HK-2 (cell line): ENCODE data around the gene RTCB.

Experiments
- DNase-seq: peaks from one replicate; pipeline ENCODE4 v3.0.0-alpha.2; 2018; ENCODE audit not compliant: unreplicated experiment

Gene RTCB

DNA sequence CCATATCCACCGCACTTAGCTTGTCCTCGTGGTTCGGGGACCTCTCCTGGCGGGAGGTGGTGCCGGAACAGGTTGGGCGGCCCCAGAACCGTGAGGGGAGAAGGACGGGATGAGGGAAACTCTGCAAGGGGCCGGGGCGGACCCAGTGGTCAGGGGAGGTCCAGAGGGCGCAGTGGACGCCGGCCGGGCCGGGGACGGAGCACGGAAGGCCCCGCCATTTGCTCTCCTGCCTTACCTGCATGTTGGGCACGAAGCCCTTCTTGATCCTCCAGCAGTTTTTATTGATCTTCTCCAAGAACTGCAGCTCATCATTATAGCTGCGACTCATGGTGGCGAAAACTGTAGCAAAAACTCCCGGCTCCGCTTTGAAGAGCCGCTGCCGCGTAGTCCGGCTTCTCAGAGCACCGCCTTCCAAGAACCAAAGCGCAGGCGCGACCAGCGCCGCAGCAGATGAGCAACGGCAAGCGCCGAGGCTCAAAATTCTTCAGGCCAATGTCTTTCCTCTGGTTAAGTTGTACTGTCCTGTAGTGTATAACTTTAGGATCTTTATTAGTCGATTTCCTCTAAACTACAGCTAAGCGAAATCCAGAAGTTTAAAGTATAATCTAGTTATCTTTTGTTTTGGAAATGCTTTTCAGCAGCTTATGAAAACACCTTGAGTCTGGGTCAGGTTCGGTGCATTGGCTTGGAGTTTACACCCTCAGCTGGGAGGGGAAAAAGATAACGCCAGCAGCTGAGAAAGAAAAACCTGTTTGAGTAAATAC lies at the start of gene RTCB:
Gene RTCB (minus strand): TSS at position 419 of the 764 bp plus-strand sequence. CDS start 91 bp downstream, at position 328.
- DNase-seq = peak; percentile 85

DNA sequence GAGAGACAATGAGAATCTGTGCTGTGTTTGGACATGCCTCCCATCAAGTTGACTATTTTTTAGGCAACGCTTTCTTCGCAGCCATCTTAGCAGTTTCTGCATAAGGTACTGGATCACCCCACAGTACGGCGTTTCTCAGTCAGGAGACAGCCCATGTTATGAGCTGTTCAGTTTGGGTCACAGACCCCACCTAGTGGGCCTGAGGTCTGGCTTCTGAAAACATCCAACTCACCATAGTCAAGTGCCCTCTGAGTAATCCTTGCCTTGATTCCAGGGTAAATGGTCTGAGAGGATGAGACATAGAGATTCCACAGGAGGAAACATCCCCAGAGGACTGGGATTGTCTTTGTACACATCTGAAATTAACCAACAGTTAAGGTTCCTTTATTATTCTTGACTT lies 45.0 kb upstream of the RTCB start:
- no peak for DNase-seq

DNA sequence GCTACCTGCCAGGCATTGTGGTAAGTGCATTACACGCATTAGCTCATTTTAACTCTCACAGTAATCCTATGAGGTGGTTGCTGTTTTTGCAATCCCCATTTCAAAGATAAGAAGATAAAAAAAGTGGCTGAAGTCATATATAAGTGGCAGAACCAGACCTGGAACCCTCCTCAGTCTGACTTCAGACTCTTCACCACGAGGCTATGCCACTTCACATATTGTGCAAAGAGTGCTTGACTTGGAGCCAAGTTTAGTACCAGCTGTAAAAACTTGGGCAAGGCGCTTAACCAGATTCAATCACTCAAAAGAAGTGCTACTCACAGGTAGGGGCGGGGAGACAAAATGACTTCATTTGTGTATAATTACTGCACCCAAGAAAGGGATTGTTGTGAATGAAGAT lies 36.9 kb upstream of the RTCB start:
- no peak for DNase-seq

DNA sequence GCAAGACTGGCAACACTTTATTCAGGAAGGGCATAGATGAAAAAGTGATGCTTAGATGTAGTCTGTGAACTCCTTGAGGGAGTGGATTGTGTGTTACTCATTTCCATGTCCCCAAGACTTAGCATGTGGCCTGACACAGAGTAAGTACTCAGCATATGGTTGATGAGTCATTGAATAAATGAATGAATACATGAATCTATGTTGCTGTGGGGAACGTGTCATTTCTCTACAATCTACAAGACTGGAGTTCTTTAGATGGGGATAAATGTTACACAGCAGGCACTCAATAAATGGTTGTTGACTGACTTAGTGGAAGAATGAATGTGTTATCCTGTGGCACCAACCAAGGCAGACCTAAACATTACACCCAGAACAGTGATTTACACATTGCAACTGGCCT lies 34.3 kb upstream of the RTCB start:
- no peak for DNase-seq

DNA sequence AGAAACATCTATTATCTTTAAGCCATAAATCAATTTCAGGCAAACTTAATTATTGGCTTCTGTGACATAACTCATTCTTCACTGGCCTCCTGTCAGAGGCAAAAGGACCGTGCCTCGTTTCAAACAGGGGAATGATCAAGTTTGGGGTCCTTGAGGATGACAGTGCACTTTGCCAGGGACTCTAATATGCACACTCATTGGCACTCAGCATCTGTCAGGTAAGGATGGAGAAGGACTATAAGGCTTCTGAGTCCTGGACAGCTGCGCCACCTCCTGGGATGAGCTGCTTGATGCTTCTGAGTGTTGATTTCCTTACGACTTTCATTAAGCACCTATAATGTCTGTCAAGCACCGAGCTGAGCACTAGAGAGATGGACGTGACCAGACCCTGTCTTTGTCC lies 32.0 kb upstream of the RTCB start:
- DNase-seq = peak; percentile 8

DNA sequence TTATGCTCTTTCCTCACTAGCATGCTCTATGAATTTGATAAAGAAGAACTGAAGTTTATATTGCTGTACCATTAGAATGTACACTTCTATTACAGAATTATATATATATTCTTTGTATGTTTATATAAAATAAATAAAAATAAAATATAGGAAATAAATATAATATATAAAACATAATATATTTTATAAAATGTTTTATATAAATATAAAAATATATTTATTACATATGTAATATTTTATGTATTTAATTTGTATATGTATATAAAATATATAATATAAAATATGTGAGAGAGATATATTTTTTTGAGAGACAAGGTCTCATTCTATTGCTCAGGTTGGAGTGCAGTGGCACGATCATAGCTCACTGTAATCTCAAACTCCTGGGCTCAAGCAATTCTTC lies 18.3 kb upstream of the RTCB start:
- DNase-seq = no peak

DNA sequence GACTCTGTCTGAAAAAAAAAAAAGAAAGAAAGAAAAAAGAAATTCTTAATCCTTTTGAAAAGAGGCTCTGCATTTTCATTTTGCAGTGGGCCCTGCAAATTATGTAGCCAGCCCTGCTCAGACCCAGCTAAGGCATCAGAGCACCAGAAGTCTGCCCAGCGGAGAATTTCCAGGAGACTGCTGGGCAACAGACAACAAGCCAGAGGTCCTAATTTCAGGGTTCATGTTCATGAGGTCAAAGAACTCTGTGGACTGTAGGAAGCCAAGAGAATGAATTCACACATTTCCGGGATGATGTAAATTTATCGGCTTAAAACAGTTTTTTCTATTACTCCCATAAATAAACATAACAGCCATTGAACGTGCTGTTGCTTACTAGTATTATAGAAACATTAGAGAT lies 14.8 kb upstream of the RTCB start:
- DNase-seq = no peak

DNA sequence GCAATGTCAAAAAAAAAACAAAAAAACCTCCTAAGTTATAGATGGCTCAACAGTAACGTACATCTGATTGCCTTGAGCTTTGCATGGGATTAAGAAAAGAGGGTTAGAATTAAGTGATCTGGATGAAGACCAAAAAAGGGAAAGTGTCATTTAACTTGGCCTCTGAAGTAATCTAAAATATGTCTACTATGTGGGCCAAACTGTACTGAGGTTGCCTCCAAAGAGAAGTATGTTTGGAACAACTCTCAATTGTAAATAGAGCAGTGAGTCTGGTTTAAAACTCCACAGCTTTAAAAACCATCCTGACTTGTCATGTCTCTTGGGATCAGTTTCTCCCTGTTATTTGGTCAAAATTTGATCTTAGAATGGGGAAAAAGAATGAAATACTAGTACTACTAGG lies 11.6 kb upstream of the RTCB start:
- no peak for DNase-seq

DNA sequence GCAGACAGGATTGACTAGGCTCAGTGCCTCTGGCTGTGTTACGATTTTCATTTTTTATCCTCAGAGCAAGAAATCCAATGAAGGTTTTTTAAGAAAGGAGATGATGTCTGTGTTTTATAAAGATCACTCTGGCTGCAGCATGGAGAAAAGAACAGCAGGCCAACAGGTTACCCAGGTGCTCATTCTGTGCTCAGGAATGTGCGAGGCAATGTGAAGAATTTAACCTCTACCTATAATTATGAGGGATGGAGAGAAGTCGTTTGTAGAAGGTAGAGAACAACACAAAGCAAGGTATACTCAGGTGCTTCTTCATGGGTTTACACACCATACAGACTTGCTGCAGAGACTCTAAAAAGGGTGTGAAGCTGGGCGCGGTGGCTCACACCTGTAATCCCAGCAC lies 10.0 kb upstream of the RTCB start:
- DNase-seq = no peak

DNA sequence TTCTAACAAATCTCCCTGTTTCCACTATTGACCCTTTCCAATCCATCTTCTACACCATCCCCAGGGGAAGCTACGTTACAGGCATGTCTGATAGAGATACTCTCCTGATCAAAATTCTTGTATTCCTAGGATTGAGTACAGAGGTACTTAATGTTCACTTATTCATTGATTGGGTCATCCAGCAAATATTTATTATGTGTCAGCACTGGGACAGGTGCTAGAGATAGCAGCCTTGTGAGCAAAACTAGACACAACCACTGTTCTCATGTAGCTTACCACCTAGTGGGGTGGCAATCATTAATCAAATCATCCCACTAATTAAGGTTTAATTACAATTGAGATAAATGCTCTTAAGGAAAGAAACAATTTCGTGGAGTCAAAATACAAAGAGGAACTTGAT lies 9.4 kb upstream of the RTCB start:
- no peak for DNase-seq

DNA sequence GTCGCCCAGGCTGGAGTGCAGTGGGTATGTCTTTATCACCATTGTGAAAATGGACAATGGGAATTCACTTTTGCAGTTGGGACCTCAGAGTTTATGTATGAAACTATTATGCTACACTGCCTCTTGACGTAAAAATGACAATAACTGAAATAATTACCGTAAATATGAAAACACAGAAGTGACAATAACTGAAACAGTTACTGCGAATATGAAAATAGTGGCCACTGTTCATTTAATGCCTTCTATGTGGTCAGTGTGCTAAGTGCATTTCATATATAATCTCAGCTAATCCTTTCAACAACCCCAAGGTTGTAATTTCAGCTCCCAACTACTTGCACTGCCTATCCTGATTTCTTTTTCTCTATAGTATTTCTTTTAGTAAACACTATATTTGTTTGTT lies 5.9 kb upstream of the RTCB start:
- DNase-seq = no peak

DNA sequence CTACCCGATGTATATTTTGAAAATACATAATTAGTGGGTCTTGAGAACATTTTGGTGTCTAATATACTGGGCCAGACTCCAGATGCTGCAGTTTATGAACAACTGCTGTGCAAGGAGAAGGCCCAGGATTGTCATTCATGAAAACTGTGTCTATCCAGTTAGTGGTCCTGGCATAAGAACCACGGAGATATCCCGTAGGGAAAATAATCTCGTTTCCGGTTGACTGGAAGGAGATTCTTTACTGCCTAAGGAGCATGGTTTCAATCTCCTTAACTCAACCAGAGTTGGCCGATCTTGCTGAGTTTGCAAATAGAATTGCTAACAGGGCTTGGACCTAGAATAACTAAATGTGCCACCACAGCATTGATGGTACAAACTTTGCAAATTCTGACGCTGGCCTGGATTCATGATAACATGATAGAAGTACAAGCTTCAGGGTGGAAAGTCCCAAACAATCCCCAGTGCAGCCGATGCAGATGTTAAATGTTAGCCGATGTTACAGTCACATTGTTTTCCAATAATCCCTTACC lies 4.6 kb upstream of the RTCB start:
- DNase-seq = no peak

DNA sequence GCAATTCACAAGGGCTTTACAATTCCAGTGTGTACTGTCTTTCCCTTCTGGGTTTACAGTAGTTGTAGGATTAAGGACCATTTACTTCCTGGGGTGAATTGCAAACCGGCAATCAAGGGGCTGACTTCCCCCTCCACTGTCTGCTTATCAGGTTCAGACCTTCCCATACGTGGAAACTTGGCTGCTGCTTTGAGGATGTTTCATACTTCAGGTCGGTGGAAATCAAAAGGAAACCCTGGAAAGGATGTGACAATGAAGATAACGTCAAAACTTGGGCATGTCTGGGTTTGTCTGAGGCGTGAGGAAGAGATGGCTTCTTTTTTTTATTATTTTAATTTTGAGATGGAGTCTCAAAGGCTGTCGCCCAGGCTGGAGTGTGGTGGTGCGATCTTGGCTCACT lies 2.1 kb upstream of the RTCB start:
- DNase-seq = no peak

DNA sequence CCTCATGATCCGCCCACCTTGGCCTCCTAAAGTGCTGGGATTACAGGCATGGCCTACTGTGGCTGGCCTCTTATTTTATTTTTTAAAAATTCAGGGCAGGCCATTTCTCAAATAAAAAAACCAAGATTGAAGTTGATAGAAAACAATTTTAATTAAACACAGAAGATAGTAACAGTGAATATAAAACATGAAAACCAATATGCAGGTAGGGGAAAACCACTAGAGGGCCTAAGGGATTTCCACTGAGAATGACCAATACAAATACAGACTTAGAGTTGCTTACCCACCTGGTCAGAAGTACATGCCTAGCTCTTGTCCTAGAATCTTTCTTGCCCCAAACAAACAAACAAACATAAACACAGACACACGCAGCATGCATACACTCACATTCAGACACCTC lies 1.7 kb upstream of the RTCB start:
- DNase-seq = no peak

DNA sequence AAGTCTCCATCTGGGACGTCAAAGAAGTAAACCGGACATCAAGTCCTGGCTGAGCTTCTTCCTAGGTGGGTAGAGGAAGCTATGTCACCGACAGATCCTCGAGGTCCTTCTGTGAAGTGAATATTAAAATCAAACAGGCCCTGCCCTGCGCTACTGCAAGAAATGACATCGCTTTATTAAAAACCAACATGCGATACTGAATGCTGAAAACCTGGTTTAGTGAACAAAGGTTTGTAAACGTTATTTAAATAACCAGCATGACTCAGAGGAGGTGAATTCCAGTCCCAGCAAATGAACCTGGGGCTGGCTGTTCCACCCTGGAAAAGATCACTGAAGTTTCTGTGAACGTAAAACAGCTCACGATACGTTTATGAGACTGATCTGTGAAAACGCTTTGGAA lies 645 bp downstream of the RTCB start:
- no peak for DNase-seq

DNA sequence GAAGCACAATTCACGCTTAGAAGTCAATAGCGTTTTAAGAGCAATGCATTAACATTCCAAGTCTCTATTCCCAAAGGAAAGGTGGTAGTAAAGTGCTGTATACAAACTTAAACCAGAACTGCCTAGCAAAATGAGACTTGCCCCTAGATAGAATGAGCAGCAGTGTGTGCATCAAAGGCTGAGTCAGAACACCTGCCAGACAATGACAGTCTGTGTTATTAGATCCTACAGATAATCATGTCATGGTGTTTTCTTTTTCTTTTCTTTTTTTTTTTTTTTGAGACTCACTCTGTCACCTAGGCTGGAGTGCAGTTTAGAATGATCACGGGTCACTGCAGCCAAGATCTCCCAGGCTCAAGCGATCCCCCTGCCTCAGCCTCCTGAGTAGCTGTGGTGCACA lies 1.6 kb downstream of the RTCB start:
- no peak for DNase-seq

DNA sequence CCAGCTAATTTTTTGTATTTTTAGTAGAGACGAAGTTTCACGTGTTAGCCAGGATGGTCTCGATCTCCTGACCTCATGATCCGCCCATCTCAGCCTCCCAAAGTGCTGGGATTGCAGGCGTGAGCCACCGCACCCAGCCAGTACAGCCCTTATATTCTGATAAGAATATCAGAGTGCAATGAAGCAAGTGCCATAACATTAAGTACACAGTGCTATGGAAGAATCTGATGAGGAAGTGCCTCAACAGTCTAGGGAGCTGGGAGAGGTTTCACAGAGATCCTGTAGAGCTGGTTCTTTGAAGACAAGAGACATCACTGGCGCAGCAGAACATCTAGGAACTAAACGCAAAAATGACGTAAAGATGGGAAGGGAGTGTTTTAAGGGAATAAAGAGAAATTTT lies 2.1 kb downstream of the RTCB start:
- no peak for DNase-seq

DNA sequence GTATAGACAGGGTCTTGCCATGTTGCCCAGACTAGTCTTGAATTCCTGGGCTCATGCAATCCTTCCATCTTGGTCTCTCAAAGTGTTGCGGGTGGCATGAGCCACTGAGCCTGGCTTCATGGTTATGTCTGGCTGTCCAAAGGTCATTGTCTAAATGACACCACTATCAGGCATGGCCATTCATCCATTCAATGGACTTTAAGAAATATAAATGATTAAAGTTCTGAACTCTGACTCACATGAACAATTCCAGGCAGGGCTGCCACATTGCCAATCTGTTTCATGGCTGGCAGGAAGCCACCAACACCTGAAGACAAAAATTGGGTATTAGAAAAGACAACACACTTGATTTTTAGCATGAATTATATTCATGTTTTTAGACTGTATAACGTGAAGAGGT lies 4.1 kb downstream of the RTCB start:
- no peak for DNase-seq

DNA sequence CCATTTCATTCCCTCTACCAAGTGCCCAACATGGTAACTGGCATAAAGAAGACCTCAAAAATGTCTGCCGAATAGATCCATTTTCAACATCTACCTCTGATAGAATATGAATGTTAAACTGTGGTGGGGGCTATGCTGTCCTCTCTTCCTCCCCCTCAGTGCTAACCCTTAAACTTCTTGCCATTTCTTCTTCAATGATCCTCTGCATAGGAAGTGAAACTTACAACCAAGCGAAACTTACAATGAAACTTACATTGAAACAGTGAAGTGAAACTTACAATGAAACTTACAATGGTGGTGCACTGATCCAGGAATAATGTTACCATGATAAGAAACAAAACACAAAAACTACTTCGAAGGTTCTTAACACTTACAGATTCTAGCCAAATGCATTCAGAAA lies 4.7 kb downstream of the RTCB start:
- no peak for DNase-seq

DNA sequence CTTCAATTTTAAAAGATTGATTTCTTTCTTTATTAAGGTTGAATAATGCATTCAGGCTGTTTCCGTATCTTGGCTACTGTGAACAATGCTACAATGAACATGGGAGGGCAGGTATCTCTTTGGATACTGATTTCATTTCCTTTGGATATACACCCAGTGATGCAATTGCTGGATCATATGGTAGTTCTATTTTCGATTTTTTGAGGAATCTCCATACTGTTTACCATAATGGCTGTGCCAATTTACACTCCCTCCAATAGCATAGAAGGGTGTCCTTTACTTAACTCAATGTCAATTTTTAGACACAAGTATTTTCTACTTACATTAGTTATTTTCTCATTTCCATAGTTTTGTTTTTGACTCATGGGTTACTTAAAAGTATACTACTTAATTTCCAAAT lies 8.0 kb downstream of the RTCB start:
- DNase-seq = no peak

DNA sequence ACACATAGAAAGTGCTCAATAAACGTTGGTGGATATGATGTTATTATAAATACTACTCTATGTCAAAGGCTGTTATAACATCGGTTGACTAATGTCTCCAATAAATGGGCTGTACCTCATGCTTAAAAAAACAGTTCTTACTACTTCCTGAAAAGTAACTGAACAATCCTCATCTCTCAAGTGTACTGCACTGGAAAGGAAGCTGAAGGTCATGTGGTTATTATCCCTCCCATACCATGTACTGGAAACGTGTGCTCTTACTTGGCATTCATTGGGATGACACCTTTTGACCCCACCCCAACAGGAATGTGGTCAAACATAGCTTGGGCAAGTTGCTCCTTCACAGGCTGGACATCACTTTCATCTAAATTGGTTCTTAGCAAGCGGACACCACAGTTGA lies 10.6 kb downstream of the RTCB start:
- DNase-seq = no peak

DNA sequence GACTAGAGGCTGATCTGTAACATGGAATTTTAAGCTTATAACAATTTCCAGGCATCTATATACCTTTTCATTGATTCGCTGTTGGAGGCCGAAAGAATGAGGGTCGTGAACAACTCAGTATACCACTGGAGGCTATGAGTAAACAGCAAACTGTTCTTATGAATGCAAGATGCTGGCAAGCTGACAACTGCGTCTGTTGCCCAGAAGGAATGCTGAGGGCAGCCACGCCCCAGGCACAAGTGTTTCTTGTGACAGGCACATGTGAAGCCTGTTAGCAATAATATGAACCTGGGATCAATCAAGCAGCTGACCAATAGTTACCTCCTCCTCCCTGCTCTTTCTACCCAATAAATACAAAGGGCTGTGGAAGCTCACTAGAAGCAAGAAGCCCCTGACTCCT lies 15.3 kb downstream of the RTCB start:
- DNase-seq = no peak

DNA sequence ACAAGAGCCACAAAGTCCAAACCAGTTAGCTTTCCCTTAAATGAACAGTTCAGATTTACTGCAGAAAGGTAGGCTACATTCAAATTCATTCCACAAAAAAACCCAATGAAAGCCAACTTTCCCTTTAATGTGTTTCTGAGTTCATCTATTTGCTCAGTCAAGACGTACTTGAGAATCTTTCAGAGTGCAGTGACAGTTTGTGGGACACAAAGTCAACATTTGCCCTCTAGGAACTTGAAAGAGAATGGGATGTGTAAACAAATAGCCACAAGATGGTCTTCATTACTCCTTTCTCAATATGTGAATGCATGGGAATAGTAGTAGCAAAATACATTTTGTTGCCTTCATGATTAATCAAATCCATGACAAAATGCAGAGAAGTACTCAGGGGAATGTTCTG lies 15.8 kb downstream of the RTCB start:
- no peak for DNase-seq

DNA sequence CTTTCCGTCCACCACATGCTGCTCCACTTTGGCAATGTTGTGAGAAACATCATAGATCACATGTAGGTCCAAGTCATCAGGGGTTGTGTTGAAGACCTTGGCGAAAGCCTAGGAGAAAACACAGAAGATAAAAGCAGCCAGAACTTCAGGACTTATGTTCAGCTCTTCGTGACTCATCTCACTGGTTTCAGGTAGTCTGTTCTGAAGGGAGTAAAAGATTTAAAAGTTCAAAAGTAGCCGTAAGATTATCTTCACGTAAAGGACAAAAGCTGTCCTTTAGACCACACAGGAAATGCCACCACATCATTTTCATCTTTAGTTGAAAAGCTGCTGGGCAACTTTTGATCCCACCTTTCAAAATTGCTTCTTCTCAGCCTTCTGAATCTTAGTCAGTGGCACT lies 16.9 kb downstream of the RTCB start:
- DNase-seq = no peak
